MM.1S (cell line): Measurements from ENCODE around the gene NEDD8.

Experiments
- DNase-seq: peaks from one replicate; pipeline ENCODE4 v3.0.0-alpha.2; 2015
- H2AFZ ChIP-seq: fragments of 300-600 bp; sonication (generic); 2 replicates; pipeline ENCODE4 v1.6.0; 2016; ENCODE audit warnings: antibody characterized with exemption, low read length
- H3F3A ChIP-seq: fragments of 300-600 bp; sonication (generic); 2 replicates; pipeline ENCODE4 v1.6.1; 2016; ENCODE audit warnings: mild to moderate bottlenecking, antibody characterized with exemption, low read length, moderate library complexity, mixed read lengths; ENCODE audit not compliant: insufficient read depth
- H3K27ac ChIP-seq: fragments of 300-600 bp; sonication (generic); 2 replicates; pipeline ENCODE4 v1.5.1; 2016; ENCODE audit warnings: mild to moderate bottlenecking, low read length
- H3K27me3 ChIP-seq: fragments of 300-600 bp; sonication (generic); replicated peaks from 2 replicates; pipeline ENCODE4 v1.6.0; 2016; ENCODE audit warnings: low read length; ENCODE audit not compliant: insufficient read depth
- H3K36me3 ChIP-seq: fragments of 300-600 bp; sonication (generic); replicated peaks from 2 replicates; pipeline ENCODE4 v1.6.1; 2016; ENCODE audit warnings: mild to moderate bottlenecking, low read length, mixed read lengths; ENCODE audit not compliant: insufficient read depth
- H3K4me1 ChIP-seq: fragments of 300-600 bp; sonication (generic); 2 replicates; pipeline ENCODE4 v1.6.1; 2016; ENCODE audit warnings: low read length, mixed read lengths
- H3K4me2 ChIP-seq: fragments of 300-600 bp; sonication (generic); 2 replicates; pipeline ENCODE4 v1.6.0; 2016; ENCODE audit warnings: low read depth, low read length
- H3K4me3 ChIP-seq: fragments of 300-600 bp; sonication (generic); 2 replicates; pipeline ENCODE4 v1.5.1; 2016; ENCODE audit warnings: low read length, mixed read lengths
- H3K79me2 ChIP-seq: fragments of 300-600 bp; sonication (generic); 2 replicates; pipeline ENCODE4 v1.6.1; 2016; ENCODE audit warnings: mixed run types, low read length, mixed read lengths
- H3K9ac ChIP-seq: fragments of 300-600 bp; sonication (generic); 2 replicates; pipeline ENCODE4 v1.6.1; 2016; ENCODE audit warnings: low read length, mixed read lengths
- H3K9me2 ChIP-seq: fragments of 300-600 bp; sonication (generic); replicated peaks from 2 replicates; pipeline ENCODE4 v1.6.1; 2016; ENCODE audit warnings: mild to moderate bottlenecking, low read length, mixed read lengths; ENCODE audit not compliant: insufficient read depth
- H3K9me3 ChIP-seq: fragments of 300-600 bp; sonication (generic); replicated peaks from 2 replicates; pipeline ENCODE4 v1.6.1; 2016; ENCODE audit warnings: mild to moderate bottlenecking, low read length, mixed read lengths; ENCODE audit not compliant: insufficient read depth
- H4K20me1 ChIP-seq: fragments of 300-600 bp; sonication (generic); 2 replicates; pipeline ENCODE4 v1.6.1; 2016; ENCODE audit warnings: mild to moderate bottlenecking, low read length, moderate library complexity, mixed read lengths; ENCODE audit not compliant: insufficient read depth
- EZH2 ChIP-seq: fragments of 300-600 bp; sonication (generic); optimal IDR thresholded peaks from 2 replicates; pipeline ENCODE3; 2017; ENCODE audit warnings: low read depth, mild to moderate bottlenecking, antibody characterized with exemption, low read length, mixed read lengths
- EZH2phosphoT487 ChIP-seq: fragments of 300-600 bp; sonication (generic); IDR thresholded peaks from 2 replicates; pipeline ENCODE4 v1.6.1; 2018; ENCODE audit warnings: antibody characterized with exemption, low read length
- TF ChIP-seq, protein P1 (sequence below): fragments of 300-600 bp; sonication (generic); IDR thresholded peaks from 2 replicates; pipeline ENCODE4 v1.5.1; 2016; ENCODE audit warnings: antibody characterized with exemption, low read length, mixed read lengths

NEDD8 gene

DNA sequence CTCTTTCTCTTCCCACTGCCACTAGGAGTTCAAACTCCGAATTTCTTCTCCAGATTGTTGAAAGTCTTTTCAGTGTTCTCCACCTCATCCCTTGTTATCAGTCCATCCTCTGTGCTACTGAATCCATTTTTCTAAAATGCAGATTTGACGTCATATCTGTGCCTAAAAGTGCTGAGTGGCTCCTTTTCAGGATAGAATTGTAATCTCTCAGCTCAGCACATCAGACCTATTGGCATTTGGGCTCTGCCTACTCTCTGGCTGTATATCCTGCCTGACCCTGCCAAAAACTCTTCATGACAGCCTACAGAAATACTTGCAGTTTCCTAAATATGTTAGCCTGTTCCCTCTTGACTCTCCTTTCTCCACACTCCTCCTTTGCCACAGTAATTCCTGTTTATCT is 40.3 kb upstream of the NEDD8 start:
- DNase-seq = no peak
- Histone ChIP-seq H3K9ac (no peak overlapping the region; the same call in 1 of the 2 replicates), H3K4me2 (0 out of 2 replicates have a peak overlapping the region, but pooled peaks have one; percentile 65), H3K9me3 (no peaks in the 10 kb centered on the region), H3K36me3 (no peaks in the 10 kb centered on the region), H3K27me3 (no peaks in the 10 kb centered on the region), H2AFZ (no peak overlapping the region), H3K4me3 (no peak overlapping the region), H3K79me2 (0 out of 2 replicates have a peak, but pooled peaks cover 5% of the 10 kb centered on the region), H4K20me1 (no peaks in the 10 kb centered on the region), H3K4me1 (peaks cover 19% of the 10 kb centered on the region), H3K9me2 (no peaks in the 10 kb centered on the region), H3K27ac (no peak overlapping the region), H3F3A (0 out of 2 replicates have a peak, but pooled peaks cover 6% of the 10 kb centered on the region)
- TF ChIP-seq, protein P1, sequence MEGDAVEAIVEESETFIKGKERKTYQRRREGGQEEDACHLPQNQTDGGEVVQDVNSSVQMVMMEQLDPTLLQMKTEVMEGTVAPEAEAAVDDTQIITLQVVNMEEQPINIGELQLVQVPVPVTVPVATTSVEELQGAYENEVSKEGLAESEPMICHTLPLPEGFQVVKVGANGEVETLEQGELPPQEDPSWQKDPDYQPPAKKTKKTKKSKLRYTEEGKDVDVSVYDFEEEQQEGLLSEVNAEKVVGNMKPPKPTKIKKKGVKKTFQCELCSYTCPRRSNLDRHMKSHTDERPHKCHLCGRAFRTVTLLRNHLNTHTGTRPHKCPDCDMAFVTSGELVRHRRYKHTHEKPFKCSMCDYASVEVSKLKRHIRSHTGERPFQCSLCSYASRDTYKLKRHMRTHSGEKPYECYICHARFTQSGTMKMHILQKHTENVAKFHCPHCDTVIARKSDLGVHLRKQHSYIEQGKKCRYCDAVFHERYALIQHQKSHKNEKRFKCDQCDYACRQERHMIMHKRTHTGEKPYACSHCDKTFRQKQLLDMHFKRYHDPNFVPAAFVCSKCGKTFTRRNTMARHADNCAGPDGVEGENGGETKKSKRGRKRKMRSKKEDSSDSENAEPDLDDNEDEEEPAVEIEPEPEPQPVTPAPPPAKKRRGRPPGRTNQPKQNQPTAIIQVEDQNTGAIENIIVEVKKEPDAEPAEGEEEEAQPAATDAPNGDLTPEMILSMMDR = no peak
- TF ChIP-seq EZH2phosphoT487 = no peak
- TF ChIP-seq EZH2 = no peak

DNA sequence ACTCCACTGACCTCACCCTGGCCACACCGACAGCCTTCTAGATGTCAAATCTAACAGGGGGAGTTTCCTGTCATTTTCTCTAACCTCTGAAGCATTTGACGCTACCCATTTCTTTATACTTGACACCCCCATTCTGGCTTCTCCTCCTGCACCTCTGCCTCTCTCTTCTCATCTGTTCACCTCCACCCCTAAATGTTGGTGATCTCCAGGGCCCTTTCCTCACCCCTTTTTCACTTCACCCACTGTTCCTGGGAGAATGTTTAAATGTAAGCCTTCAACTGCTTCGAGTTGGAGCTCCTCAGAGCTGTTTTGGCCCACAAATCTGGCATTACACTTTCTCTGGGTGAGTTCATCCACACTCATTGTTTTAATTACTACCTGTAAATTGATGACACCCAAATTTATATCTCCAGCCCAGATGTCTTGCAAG is 39.7 kb upstream of the NEDD8 start:
- peak overlapping the region; percentile 73 for H3K27ac ChIP-seq
- TF ChIP-seq EZH2phosphoT487 = no peak
- TF ChIP-seq, protein P1 = no peak
- TF ChIP-seq EZH2 = no peak
- peak overlapping the region; percentile 54; the same call in 1 of the 2 replicates for H3K9ac ChIP-seq
- no peaks in the 10 kb centered on the region for H3K9me3 ChIP-seq
- H3K4me2 ChIP-seq = peak overlapping the region; percentile 65; the same call in 1 of the 2 replicates
- H3F3A ChIP-seq = 0 out of 2 replicates have a peak, but pooled peaks cover 6% of the 10 kb centered on the region
- peak overlapping the region; percentile 37; the same call in 1 of the 2 replicates for H3K4me3 ChIP-seq
- peak overlapping the region; percentile 53; the same call in 1 of the 2 replicates for H2AFZ ChIP-seq
- peaks cover 19% of the 10 kb centered on the region for H3K4me1 ChIP-seq
- H3K36me3 ChIP-seq = no peaks in the 10 kb centered on the region
- H3K9me2 ChIP-seq = no peaks in the 10 kb centered on the region
- H4K20me1 ChIP-seq = no peaks in the 10 kb centered on the region
- H3K27me3 ChIP-seq = no peaks in the 10 kb centered on the region
- H3K79me2 ChIP-seq = 0 out of 2 replicates have a peak, but pooled peaks cover 5% of the 10 kb centered on the region
- no peak for DNase-seq

DNA sequence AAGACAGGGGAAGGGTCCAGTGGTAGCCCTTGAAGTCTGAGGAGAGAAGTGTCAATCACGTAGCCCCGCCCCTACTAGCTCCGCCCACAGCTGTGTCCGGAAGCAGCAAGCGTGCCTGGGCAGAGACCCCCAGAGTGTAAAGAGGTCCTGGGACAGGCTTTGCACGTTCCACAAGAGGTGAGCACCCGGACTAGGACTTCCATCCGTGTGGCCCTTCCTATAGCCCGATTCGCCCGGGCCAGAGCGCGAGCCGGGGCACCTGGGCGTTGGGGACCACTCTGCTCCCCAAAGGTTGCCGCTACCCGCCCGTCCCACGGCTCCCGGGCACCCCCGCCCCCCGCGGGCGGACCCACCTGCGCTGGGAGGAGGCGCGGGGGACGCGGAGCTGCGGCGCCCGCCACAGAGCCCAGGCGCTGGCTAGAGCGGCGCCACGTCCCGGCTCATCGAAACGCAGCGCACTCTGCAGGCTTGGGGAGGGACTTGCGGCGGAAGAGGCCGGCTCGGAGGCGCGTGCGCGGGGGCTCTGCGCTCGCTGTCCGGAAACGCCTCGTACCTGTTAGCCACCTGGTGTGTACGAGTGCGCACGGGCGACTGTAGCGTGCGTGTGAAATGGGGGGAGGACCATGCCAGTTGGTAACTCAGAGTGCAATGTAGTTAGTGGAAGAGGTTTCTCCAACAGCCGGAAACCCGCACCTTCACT is 39.1 kb upstream of the NEDD8 start, which contains the start of gene RABGGTA:
Gene RABGGTA, minus strand, starts transcription at position 464 of the 700 bp plus-strand sequence. CDS start 482 bp downstream, outside the sequence.
- H3K27me3 ChIP-seq = no peaks in the 10 kb centered on the region
- H3K36me3 ChIP-seq = no peaks in the 10 kb centered on the region
- H3K9ac ChIP-seq = peak within 1 kb of the TSS; percentile 94
- H3K4me1 ChIP-seq = peaks cover 19% of the 10 kb centered on the region
- H3K27ac ChIP-seq = peak within 1 kb of the TSS; percentile 73
- H3K4me3 ChIP-seq = peak within 1 kb of the TSS; percentile 77
- 0 out of 2 replicates have a peak, but pooled peaks cover 5% of the 10 kb centered on the region for H3K79me2 ChIP-seq
- H3K9me2 ChIP-seq = no peaks in the 10 kb centered on the region
- H3K9me3 ChIP-seq = no peaks in the 10 kb centered on the region
- H3F3A ChIP-seq = 0 out of 2 replicates have a peak, but pooled peaks cover 6% of the 10 kb centered on the region
- no peaks in the 10 kb centered on the region for H4K20me1 ChIP-seq
- peak within 1 kb of the TSS; percentile 92 for H3K4me2 ChIP-seq
- no peak for TF ChIP-seq EZH2
- TF ChIP-seq, protein P1 = peak; percentile 49
- peak; percentile 91 for DNase-seq
- peak within 1 kb of the TSS; percentile 65 for H2AFZ ChIP-seq
